GM12891 (cell line): ENCODE data around the gene COP1.

Experiments used
- PAX5 ChIP-seq: IDR thresholded peaks from 2 replicates; pipeline ENCODE4 v1.6.1; 2011; ENCODE audit warnings: low read length, moderate library complexity, mild to moderate bottlenecking; ENCODE audit not compliant: insufficient read depth, severe bottlenecking
- POLR2A ChIP-seq: IDR thresholded peaks from 2 replicates; pipeline ENCODE4 v1.6.1; 2011; ENCODE audit warnings: low read depth, low read length, control low read depth
- POLR2AphosphoS5 ChIP-seq: IDR thresholded peaks from 2 replicates; pipeline ENCODE4 v1.6.1; 2011; ENCODE audit warnings: low read depth, low read length, control low read depth
- POU2F2 ChIP-seq: IDR thresholded peaks from 2 replicates; pipeline ENCODE4 v1.6.1; 2011; ENCODE audit warnings: low read depth, mild to moderate bottlenecking, control low read depth, low read length, moderate library complexity
- TAF1 ChIP-seq: IDR thresholded peaks from 2 replicates; pipeline ENCODE4 v1.6.1; 2011; ENCODE audit warnings: low read depth, low read length, control low read depth

GRCh38 chr1:176149939-176150807 lies 56.9 kb downstream of the COP1 start:
- TF ChIP-seq PAX5 (no peak), POLR2A (no peak), POLR2AphosphoS5 (no peak), TAF1 (no peak), POU2F2 (no peak)
